Thyroid gland (tissue), 4 donors: ENCODE data around the gene RAB6A. TPM values are rescaled to one million over a fixed set of nuclear protein-coding genes. Genes with fewer than 3 reads are reported as not detected.
A peak's percentile ranks its signal among the peaks of the same experiment; 100 is the strongest.
"Not testable (repeated sequence)": the region's sequence is repeated elsewhere in the genome, so short reads cannot be mapped to it uniquely, and the experiment has no call there.

Experiments
- DNase-seq, 2 donors: peaks; one replicate each; pipeline ENCODE4 v3.0.0-alpha.2; 2019
- H3K27ac ChIP-seq, 3 donors: fragments of 200-600 bp; sonication (generic); 1 replicate in 2 of 3; 2 replicates in 1 of 3; pipeline ENCODE4 v1.5.1; 2016 to 2019; ENCODE audit warnings: mild to moderate bottlenecking in 1 of 3, moderate library complexity in 1 of 3
- H3K27me3 ChIP-seq: fragments of 200-600 bp; sonication (generic); one replicate; pipeline ENCODE4 v1.5.1; 2019
- H3K36me3 ChIP-seq, 2 donors: fragments of 200-600 bp; sonication (generic); one replicate each; pipeline ENCODE4 v1.5.1; 2016 to 2019
- H3K4me1 ChIP-seq, 2 donors: fragments of 200-600 bp; sonication (generic); one replicate each; pipeline ENCODE4 v1.5.1; 2017 to 2019
- H3K4me3 ChIP-seq, 3 donors: fragments of 200-600 bp; sonication (generic); replicated peaks in 1 of 3; 1 replicate in 2 of 3; 2 replicates in 1 of 3; pipeline ENCODE4 v1.5.1; 2016; ENCODE audit warnings: mild to moderate bottlenecking in 1 of 3
- H3K9me3 ChIP-seq: fragments of 200-600 bp; sonication (generic); one replicate; pipeline ENCODE4 v1.5.1; 2017
- CTCF ChIP-seq, 6 experiments: fragments of 200-600 bp in 3 of 6; fragments of 450-650 bp in 3 of 6; sonication (generic) in 3 of 6; IDR thresholded peaks; one replicate each; pipeline ENCODE4 v1.5.1; 2016 to 2019; ENCODE audit warnings: antibody characterized with exemption in 6 of 6, mild to moderate bottlenecking in 2 of 6, inconsistent platforms in 1 of 6, moderate library complexity in 1 of 6
- POLR2A ChIP-seq, 2 donors: fragments of 450-650 bp; IDR thresholded peaks; one replicate each; pipeline ENCODE4 v1.6.1; 2017; ENCODE audit warnings: antibody characterized with exemption in 2 of 2, mild to moderate bottlenecking in 2 of 2, moderate library complexity in 1 of 2
- WGBS, 2 donors: methylation state at CpG; one replicate each; pipeline ENCODE4 v1.1.5; 2017; 5-methylcytosine and 5-hydroxymethylcytosine counted together
- intact Hi-C: fragments of 100-400 bp; cut with DNase I; formaldehyde crosslinking; loops from one replicate; pipeline ENCODE4 v1.15.1; 2023
- total RNA-seq, 4 donors: library from RNA; depleted of rRNA; stranded (reverse); fragments of >200 nt; gene quantifications; one replicate each; pipeline ENCODE4 v1.2.3, GENCODE V29; 2016

Gene RAB6A
- total RNA-seq, 4 donors from 2014 or later, result 131 to 191 (median 178) TPM

GRCh38 chr11:73752216-73752867, 8.5 kb downstream of the RAB6A start:
- WGBS, 2 donors, result 37 to 41% methylated on average over 14 of the region's 14 CpGs
- H3K27me3 ChIP-seq, result no peaks in the 10 kb centered on the region
- no peaks in the 10 kb centered on the region for H3K9me3 ChIP-seq
- no peaks in the 10 kb centered on the region for H3K36me3 ChIP-seq
- H3K4me3 ChIP-seq, result no peak overlapping the region
- H3K27ac ChIP-seq, result peak overlapping the region; percentile 65 to 82 (median 73)
- peaks cover 15 to 23% of the 10 kb centered on the region in 2 donors for H3K4me1 ChIP-seq
- intact Hi-C loops, result no loop called here
- DNase-seq, result peak; percentile 91 to 92
- no peak for TF ChIP-seq CTCF (IDR thresholded peaks at IDR 0.05)
- TF ChIP-seq POLR2A (IDR thresholded peaks at IDR 0.05), result no peak

GRCh38 chr11:73750862-73751261, 10.0 kb downstream of the RAB6A start:
- H3K9me3 ChIP-seq, H3K4me3 ChIP-seq, H3K36me3 ChIP-seq, DNase-seq, H3K27me3 ChIP-seq, intact Hi-C loops: not testable (repeated sequence)
- peak overlapping the region in 2 of 3 donors; percentile 10 to 31 for H3K27ac ChIP-seq
- 98 to 100% methylated on average over 4 of the region's 4 CpGs for WGBS, 2 donors
- peaks cover 17 to 29% of the 10 kb centered on the region in 2 donors for H3K4me1 ChIP-seq

DNA sequence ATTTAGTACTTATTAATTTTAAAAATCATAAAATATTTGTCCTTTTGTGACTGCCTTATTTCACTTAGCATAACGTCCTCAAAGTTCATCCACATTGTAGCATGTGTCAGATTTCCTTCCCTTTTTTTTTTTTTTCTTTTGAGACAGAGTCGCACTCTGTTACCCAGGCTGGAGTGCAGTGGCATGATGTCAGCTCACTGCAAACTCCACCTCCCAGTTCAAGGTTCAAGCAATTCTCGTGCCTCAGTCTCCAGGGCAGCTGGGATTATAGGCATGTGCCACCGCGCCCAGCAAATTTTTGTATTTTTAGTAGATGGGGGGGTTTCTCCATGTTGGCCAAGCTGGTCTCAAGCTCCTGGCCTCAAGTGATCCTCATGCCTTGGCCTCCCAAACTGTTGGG, 10.6 kb downstream of the RAB6A start:
- H3K9me3 ChIP-seq, result no peaks in the 10 kb centered on the region
- H3K27me3 ChIP-seq, result no peaks in the 10 kb centered on the region
- peak overlapping the region in 1 of 3 donors; percentile 31 for H3K27ac ChIP-seq
- peaks cover 22 to 36% of the 10 kb centered on the region in 2 donors for H3K4me1 ChIP-seq
- intact Hi-C loops, result no loop called here
- H3K4me3 ChIP-seq, result no peak overlapping the region
- H3K36me3 ChIP-seq, result no peaks in the 10 kb centered on the region
- WGBS, 2 donors, result 76 to 78% methylated on average over 5 of the region's 5 CpGs
- no peak for DNase-seq
- TF ChIP-seq CTCF (IDR thresholded peaks at IDR 0.05) (no peak), POLR2A (IDR thresholded peaks at IDR 0.05) (no peak)

- no peak for TF ChIP-seq CTCF (IDR thresholded peaks at IDR 0.05)
- no peak for TF ChIP-seq POLR2A (IDR thresholded peaks at IDR 0.05)
- no peak for DNase-seq
- H3K27me3 ChIP-seq, result no peaks in the 10 kb centered on the region
- peaks cover 24 to 36% of the 10 kb centered on the region in 2 donors for H3K4me1 ChIP-seq
- intact Hi-C loops, result no loop called here
- no peak overlapping the region for H3K4me3 ChIP-seq
- no peaks in the 10 kb centered on the region for H3K36me3 ChIP-seq
- WGBS, 2 donors, result 96% methylated on average over 7 of the region's 7 CpGs
- H3K9me3 ChIP-seq, result no peaks in the 10 kb centered on the region
- no peak overlapping the region for H3K27ac ChIP-seq
Observed at GRCh38 chr11:73749118-73749517, 11.8 kb downstream of the RAB6A start.

GRCh38 chr11:73748300-73748699, 12.6 kb downstream of the RAB6A start:
- H3K4me1 ChIP-seq, result peaks cover 23 to 36% of the 10 kb centered on the region in 2 donors
- 89 to 90% methylated on average over 5 of the region's 5 CpGs for WGBS, 2 donors
- no peak overlapping the region for H3K4me3 ChIP-seq
- H3K9me3 ChIP-seq, result no peaks in the 10 kb centered on the region
- intact Hi-C loops, result no loop called here
- H3K27ac ChIP-seq, result no peak overlapping the region
- no peak for TF ChIP-seq CTCF (IDR thresholded peaks at IDR 0.05)
- no peak for TF ChIP-seq POLR2A (IDR thresholded peaks at IDR 0.05)
- no peaks in the 10 kb centered on the region for H3K27me3 ChIP-seq
- DNase-seq, result no peak
- no peaks in the 10 kb centered on the region for H3K36me3 ChIP-seq
